GM13977 (cell line): ENCODE results near the gene THAP10.
"Not testable (repeated sequence)": the region's sequence is repeated elsewhere in the genome, so short reads cannot be mapped to it uniquely, and the experiment has no call there.

Experiments
- DNase-seq: peaks from one replicate; pipeline ENCODE4 v3.0.0; 2012; ENCODE audit warnings: low spot score
- in situ Hi-C: fragments of 300-500 bp; cut with MboI; formaldehyde crosslinking; loops from one replicate; pipeline ENCODE4 v1.12.0; 2022; ENCODE audit warnings: low sequenced_read_pairs, low pct_unique_long_range_greater_than_20kb, mixed read lengths, inconsistent platforms; ENCODE audit not compliant: unreplicated experiment
- TF ChIP-seq, protein P1 (sequence below): IDR thresholded peaks from 2 replicates; pipeline ENCODE4 v1.5.1; 2012; ENCODE audit warnings: mild to moderate bottlenecking, control low read depth; ENCODE audit not compliant: insufficient read depth; ENCODE audit errors: extremely low read depth, missing control alignments

Gene THAP10

DNA sequence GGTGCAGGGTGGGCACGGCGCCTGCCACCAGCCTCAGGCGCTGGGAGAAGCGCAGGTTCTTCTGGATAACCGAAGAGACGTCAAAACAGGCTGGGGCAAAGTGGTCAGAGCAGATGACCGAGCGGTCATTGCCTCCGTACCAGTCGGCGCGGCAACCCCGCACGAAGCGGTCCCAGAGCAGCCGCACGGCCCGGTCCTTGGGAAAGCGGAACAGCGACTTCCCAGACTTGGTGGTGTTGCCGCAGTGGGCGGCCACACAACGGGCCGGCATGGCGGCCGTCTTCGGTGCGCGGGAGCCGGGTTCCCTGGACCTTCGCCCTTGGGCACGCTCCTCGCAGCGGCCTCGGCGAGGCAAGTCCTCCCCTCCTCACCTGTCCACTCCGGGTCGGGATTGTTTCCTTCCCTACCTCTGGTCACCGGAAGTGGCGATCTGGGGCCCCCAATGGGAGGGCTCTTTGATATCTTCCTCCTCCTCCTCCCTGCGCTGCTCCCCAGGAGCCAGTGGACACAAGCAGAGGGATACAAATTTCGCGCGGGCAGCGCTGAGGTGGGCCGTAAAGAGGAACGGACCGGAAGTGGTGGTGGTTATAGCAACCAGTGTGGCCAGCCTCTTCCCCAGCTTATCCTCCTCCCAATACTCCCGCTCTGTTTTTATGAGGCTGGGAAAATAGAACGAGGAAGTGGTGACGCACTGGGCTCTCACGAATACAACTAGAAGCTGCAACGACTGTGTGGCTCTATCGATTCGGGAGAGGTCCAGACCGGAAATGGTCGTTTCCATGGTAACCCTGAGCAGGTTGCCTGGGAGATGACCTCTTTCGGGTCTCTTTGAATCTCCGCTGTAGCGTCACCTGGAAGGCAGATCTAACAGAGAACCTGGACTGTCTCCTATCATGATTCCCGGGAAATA lies at the start of gene THAP10, which contains the start of gene LRRC49:
TSS of gene THAP10 (minus strand) at position 432 of the 910 bp plus-strand sequence. CDS start at position 271, 161 bp downstream.
TSS of gene LRRC49 (plus strand) at position 825 of the 910 bp plus-strand sequence. CDS start at position 894, 69 bp downstream.
- in situ Hi-C loops = no loop called here
- TF ChIP-seq, protein P1, sequence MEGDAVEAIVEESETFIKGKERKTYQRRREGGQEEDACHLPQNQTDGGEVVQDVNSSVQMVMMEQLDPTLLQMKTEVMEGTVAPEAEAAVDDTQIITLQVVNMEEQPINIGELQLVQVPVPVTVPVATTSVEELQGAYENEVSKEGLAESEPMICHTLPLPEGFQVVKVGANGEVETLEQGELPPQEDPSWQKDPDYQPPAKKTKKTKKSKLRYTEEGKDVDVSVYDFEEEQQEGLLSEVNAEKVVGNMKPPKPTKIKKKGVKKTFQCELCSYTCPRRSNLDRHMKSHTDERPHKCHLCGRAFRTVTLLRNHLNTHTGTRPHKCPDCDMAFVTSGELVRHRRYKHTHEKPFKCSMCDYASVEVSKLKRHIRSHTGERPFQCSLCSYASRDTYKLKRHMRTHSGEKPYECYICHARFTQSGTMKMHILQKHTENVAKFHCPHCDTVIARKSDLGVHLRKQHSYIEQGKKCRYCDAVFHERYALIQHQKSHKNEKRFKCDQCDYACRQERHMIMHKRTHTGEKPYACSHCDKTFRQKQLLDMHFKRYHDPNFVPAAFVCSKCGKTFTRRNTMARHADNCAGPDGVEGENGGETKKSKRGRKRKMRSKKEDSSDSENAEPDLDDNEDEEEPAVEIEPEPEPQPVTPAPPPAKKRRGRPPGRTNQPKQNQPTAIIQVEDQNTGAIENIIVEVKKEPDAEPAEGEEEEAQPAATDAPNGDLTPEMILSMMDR = no peak
- DNase-seq = peak; percentile 81

DNA sequence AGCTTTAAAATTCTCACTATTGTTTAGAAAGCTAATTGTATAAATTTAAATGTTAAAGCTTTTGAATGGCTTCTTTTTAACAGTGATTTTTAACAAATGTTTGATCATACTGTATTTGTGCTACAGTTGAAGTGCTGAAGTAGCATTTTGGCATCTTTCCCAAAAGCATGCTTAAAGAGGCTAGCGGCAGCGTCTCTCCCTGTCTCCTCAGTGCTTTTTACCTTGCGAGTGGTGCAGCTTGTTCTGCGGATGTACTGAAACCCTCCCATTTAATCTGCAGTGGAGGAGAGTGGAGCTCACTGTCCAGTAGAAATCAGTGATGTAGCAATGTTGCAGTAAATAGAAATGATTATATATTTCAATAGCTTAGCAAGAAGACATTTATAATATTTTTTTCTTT lies 44.1 kb upstream of the THAP10 start:
- no peak for DNase-seq
- TF ChIP-seq, protein P1 = no peak
- in situ Hi-C loops = no loop called here

DNA sequence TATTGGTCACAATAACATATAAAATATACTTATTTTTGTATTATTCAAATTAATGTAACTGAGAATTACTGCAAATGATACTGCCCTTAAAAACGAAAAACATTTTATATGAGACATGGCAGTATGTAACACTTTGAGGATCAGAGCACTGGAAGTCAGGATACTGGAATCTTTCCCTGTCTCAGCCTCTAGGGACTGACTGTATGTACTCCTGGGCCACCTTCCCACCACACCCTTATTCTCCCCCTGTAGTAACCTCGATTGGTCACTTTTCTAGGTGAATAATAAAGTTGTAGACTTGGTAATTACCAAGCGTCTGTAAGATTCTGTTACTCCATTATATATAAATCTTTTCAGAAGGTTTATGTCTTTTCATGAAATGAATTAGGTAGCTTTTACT lies 43.4 kb upstream of the THAP10 start:
- no peak for DNase-seq
- TF ChIP-seq, protein P1 = no peak
- in situ Hi-C loops = no loop called here

DNA sequence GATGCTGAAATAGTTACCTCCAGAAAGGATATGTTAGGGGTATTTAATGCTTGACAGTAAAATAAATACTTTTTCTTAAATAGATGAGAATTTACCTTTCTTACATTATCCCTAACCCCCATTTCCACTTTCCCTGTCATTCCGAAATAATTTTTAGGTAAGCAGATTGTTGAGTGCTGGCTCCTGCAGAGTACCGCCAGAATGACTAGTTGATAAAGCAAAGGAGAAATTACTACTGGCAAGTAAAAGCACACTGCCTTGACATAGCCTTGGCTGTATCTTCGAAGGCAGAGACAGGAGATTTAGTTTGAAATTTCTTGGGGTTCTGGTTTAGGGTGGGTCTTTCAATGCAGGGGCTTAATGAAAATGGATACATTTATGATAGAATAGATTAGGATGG lies 41.2 kb upstream of the THAP10 start:
- in situ Hi-C loops = no loop called here
- TF ChIP-seq, protein P1 = no peak
- DNase-seq = no peak

DNA sequence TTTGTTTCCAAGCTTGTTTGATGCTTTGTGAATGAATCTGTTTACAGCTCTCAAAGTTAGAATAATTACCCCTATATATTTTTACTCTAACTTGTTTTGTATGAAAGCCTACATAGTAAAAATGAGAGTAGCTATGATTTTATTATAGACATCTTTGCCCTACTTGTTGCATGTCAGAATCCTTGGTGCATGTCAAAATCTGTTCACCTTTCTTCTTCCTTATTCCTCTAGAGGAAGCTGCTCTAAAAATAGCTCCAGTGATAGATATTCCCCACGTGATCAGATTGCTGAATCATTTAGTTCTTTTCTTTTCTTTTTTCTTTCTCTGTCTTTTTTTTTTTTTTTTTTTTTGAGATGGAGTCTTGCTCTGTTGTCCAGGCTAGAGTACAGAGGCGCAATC lies 40.2 kb upstream of the THAP10 start:
- DNase-seq = no peak
- TF ChIP-seq, protein P1 = no peak
- in situ Hi-C loops = no loop called here

DNA sequence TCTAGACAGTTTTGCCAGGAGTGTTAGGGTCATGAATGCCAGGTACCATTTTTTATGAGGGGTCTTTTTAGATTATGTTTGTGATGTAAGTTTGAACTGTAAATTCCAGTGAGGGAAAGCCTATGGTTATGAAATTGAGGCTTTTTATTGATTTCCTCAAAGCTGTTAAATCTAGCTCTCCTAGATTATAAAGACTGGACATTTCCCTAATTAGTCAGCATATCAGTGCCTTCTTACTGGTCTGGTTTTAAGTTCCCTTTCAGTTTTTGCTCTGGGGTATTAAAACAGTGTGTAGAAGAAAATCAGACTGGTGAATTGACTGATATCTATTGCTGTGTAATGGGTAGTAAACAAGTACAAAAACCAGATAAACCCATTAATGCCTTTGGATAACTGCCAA lies 39.6 kb upstream of the THAP10 start:
- DNase-seq = no peak
- in situ Hi-C loops = no loop called here
- TF ChIP-seq, protein P1 = no peak

DNA sequence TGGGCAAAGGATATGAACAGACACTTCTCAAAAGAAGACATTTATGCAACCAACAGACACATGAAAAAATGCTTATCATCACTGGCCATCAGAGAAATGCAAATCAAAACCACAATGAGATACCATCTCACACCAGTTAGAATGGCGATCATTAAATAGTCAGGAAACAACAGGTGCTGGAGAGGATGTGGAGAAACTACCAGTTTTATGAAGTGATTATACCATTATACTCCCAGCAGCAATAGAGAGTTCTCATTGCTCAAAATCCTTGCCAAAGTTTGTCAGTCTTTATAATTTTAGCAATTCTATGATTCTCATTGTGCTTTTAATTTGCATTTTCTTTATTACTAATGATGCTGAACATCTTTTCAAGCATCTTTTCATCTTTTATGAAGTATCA lies 34.7 kb upstream of the THAP10 start:
- DNase-seq, in situ Hi-C loops: not testable (repeated sequence)
